B cell (primary cell): ENCODE results near the gene SEMA4D.

Experiments
- EZH2 ChIP-seq: IDR thresholded peaks from 2 replicates; pipeline ENCODE4 v1.6.1; 2012; ENCODE audit warnings: borderline replicate concordance, low read depth, mild to moderate bottlenecking, moderate library complexity, low read length; ENCODE audit not compliant: insufficient read depth, poor library complexity, severe bottlenecking
- TF ChIP-seq, protein P1 (sequence below): fragments of 200-600 bp; IDR thresholded peaks from one replicate; pipeline ENCODE4 v1.8.0; 2022; ENCODE audit warnings: antibody characterized with exemption, mild to moderate bottlenecking

DNA sequence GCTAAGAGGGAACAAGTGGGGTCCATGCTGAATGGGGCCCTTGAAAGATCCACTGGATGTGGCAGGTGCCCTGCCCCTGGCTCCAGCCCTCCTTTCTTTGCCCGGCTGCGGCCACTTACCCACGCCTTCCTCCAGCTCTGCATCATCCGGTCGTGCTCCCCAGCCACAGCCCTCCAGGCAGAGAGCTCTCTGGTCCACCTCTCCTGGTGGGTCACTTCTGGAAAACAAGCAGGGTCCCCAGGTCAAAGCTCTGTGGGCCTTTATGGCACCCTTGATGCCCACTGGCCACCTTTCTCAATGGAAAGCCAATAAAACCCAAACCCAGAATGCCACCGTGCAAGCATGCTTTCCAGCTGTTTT is 134.6 kb downstream of the SEMA4D start:
- TF ChIP-seq, protein P1, sequence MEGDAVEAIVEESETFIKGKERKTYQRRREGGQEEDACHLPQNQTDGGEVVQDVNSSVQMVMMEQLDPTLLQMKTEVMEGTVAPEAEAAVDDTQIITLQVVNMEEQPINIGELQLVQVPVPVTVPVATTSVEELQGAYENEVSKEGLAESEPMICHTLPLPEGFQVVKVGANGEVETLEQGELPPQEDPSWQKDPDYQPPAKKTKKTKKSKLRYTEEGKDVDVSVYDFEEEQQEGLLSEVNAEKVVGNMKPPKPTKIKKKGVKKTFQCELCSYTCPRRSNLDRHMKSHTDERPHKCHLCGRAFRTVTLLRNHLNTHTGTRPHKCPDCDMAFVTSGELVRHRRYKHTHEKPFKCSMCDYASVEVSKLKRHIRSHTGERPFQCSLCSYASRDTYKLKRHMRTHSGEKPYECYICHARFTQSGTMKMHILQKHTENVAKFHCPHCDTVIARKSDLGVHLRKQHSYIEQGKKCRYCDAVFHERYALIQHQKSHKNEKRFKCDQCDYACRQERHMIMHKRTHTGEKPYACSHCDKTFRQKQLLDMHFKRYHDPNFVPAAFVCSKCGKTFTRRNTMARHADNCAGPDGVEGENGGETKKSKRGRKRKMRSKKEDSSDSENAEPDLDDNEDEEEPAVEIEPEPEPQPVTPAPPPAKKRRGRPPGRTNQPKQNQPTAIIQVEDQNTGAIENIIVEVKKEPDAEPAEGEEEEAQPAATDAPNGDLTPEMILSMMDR = no peak
- TF ChIP-seq EZH2 = no peak
